SU-DHL-6 (cell line): Measurements from ENCODE around the gene CMBL.
"Not testable (repeated sequence)": the region's sequence is repeated elsewhere in the genome, so short reads cannot be mapped to it uniquely, and the experiment has no call there.

ENCODE experiments used
- H2AFZ ChIP-seq: fragments of 200-600 bp; sonication (generic); 2 replicates; pipeline ENCODE4 v1.6.1; 2014; ENCODE audit warnings: low read depth, mild to moderate bottlenecking, moderate library complexity, mixed read lengths, antibody characterized with exemption, low read length; ENCODE audit not compliant: severe bottlenecking
- H3F3A ChIP-seq: fragments of 200-600 bp; shearing (Covaris generic); 2 replicates; pipeline ENCODE4 v1.6.0; 2016; ENCODE audit warnings: antibody characterized with exemption, mild to moderate bottlenecking; ENCODE audit not compliant: insufficient read depth
- H3K27ac ChIP-seq: fragments of 200-600 bp; sonication (generic); 2 replicates; pipeline ENCODE4 v1.5.1; 2016; ENCODE audit warnings: low read depth, mild to moderate bottlenecking, low read length, moderate library complexity, mixed read lengths
- H3K27me3 ChIP-seq: fragments of 200-600 bp; sonication (generic), shearing (Covaris generic); 2 replicates; pipeline ENCODE4 v1.6.0; 2014; ENCODE audit warnings: mild to moderate bottlenecking, low read length
- H3K36me3 ChIP-seq: fragments of 200-600 bp; sonication (generic); 2 replicates; pipeline ENCODE4 v1.6.1; 2014; ENCODE audit warnings: mild to moderate bottlenecking, low read length, mixed read lengths
- H3K4me2 ChIP-seq: fragments of 300-600, 200-600 bp; shearing (Covaris generic), sonication (generic); 2 replicates; pipeline ENCODE4 v1.6.0; 2014; ENCODE audit warnings: low read length, low read depth, mild to moderate bottlenecking; ENCODE audit not compliant: poor library complexity, severe bottlenecking
- H3K4me3 ChIP-seq: fragments of 200-600 bp; sonication (generic); 2 replicates; pipeline ENCODE4 v1.5.1; 2014; ENCODE audit warnings: antibody characterized with exemption, low read length, mild to moderate bottlenecking, mixed read lengths; ENCODE audit not compliant: insufficient read depth, poor library complexity, severe bottlenecking
- H3K79me2 ChIP-seq: fragments of 200-600 bp; sonication (generic); 2 replicates; pipeline ENCODE4 v1.6.1; 2014; ENCODE audit warnings: mild to moderate bottlenecking, low read length, moderate library complexity; ENCODE audit not compliant: insufficient read depth
- H3K9ac ChIP-seq: fragments of 200-600 bp; sonication (generic); 2 replicates; pipeline ENCODE4 v1.7.0; 2014; ENCODE audit warnings: mild to moderate bottlenecking, low read length
- H3K9me2 ChIP-seq: fragments of 200-600 bp; sonication (generic); replicated peaks from 2 replicates; pipeline ENCODE4 v1.6.1; 2014; ENCODE audit warnings: low read length; ENCODE audit not compliant: insufficient read depth
- H3K9me3 ChIP-seq: fragments of 200-600 bp; sonication (generic); 2 replicates; pipeline ENCODE4 v1.6.1; 2014; ENCODE audit warnings: low read length, mixed read lengths; ENCODE audit not compliant: insufficient read depth
- H4K20me1 ChIP-seq: fragments of 200-600 bp; sonication (generic); 2 replicates; pipeline ENCODE4 v1.6.1; 2014; ENCODE audit warnings: low read depth, mild to moderate bottlenecking, antibody characterized with exemption, low read length, moderate library complexity, mixed read lengths
- EZH2phosphoT487 ChIP-seq: fragments of 200-600 bp; sonication (generic), shearing (Covaris generic); conservative IDR thresholded peaks from 2 replicates; pipeline ENCODE4 v1.6.1; 2018; ENCODE audit warnings: mild to moderate bottlenecking, antibody characterized with exemption, low read length, moderate library complexity, mixed read lengths
- TF ChIP-seq, protein P1 (sequence below): fragments of 200-600 bp; sonication (generic); IDR thresholded peaks from one replicate; pipeline ENCODE4 v1.5.1; 2017; ENCODE audit warnings: antibody characterized with exemption, mild to moderate bottlenecking, low read length, moderate library complexity; ENCODE audit not compliant: insufficient read depth, poor library complexity, severe bottlenecking

CMBL gene

DNA sequence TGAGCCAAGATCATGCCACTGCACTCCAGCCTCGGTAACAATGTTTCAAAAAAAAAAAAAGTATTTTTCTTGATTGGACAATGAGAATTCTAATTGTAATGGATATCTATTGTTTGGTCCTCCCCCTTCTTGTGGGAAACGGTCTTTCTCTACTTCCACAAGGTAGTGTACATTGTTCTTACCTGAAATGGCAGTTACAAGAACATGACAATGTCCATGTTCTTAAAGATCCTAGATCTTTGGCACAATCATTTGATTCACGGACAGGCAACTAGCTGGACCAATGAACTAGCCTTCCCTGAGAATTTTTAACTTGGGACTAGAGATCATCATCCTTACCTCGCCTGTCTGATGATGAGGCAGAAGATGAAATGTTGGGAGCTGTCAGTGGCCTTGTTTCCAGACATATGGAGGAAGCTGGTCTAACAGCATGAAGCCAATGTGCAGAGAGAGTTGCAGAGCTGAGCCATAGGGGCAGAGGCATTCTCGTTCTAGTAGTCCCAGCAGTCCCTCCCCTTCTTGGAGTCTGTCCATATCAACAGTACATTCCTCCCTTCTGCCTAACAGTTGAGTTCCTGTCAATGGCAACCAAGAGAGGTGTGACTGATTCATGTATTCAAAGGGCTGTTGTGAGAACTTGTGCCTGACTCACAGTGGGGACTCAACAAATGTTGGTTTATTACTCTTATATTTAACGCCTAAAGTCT, 43.6 kb upstream of the CMBL start:
- peaks cover 12% of the 10 kb centered on the region for H3F3A ChIP-seq
- no peak overlapping the region for H3K4me3 ChIP-seq
- H3K27me3 ChIP-seq: no peaks in the 10 kb centered on the region
- H2AFZ ChIP-seq: no peak overlapping the region
- no peak overlapping the region for H3K27ac ChIP-seq
- peaks cover 24% of the 10 kb centered on the region for H3K79me2 ChIP-seq
- H3K9me2 ChIP-seq: no peaks in the 10 kb centered on the region
- no peaks in the 10 kb centered on the region for H3K9me3 ChIP-seq
- no peak for TF ChIP-seq EZH2phosphoT487
- TF ChIP-seq, protein P1, sequence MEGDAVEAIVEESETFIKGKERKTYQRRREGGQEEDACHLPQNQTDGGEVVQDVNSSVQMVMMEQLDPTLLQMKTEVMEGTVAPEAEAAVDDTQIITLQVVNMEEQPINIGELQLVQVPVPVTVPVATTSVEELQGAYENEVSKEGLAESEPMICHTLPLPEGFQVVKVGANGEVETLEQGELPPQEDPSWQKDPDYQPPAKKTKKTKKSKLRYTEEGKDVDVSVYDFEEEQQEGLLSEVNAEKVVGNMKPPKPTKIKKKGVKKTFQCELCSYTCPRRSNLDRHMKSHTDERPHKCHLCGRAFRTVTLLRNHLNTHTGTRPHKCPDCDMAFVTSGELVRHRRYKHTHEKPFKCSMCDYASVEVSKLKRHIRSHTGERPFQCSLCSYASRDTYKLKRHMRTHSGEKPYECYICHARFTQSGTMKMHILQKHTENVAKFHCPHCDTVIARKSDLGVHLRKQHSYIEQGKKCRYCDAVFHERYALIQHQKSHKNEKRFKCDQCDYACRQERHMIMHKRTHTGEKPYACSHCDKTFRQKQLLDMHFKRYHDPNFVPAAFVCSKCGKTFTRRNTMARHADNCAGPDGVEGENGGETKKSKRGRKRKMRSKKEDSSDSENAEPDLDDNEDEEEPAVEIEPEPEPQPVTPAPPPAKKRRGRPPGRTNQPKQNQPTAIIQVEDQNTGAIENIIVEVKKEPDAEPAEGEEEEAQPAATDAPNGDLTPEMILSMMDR: no peak
- peaks cover 5% of the 10 kb centered on the region; the same call in 1 of the 2 replicates for H4K20me1 ChIP-seq
- H3K9ac ChIP-seq: no peak overlapping the region
- no peak overlapping the region for H3K4me2 ChIP-seq
- H3K36me3 ChIP-seq: no peaks in the 10 kb centered on the region

DNA sequence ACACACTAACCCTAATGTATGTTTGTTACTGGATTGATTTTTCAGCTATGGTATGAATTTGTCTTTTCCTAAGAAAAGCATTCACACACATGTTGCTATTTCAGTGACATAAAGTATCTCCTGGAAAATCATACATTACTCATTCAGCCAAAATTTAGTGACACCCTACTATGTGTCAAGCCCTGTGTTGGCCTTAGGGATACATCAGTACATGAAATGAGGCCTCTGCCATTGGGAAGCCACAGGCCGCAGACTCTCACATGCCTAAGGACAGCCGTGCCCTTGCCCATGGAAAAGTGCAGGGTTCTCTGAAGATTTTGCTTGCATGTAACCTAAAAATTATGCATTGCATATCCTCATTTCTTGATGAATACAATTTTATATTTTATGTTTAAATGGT, 40.6 kb upstream of the CMBL start:
- no peaks in the 10 kb centered on the region for H3K27me3 ChIP-seq
- no peaks in the 10 kb centered on the region for H3K79me2 ChIP-seq
- H3K9me3 ChIP-seq: no peaks in the 10 kb centered on the region
- H3K4me3 ChIP-seq: no peak overlapping the region
- no peak overlapping the region for H3K27ac ChIP-seq
- H3K36me3 ChIP-seq: no peaks in the 10 kb centered on the region
- no peaks in the 10 kb centered on the region for H3K9me2 ChIP-seq
- TF ChIP-seq, protein P1: no peak
- H3K4me2 ChIP-seq: no peak overlapping the region
- H2AFZ ChIP-seq: no peak overlapping the region
- H3F3A ChIP-seq: peaks cover 6% of the 10 kb centered on the region
- no peaks in the 10 kb centered on the region for H4K20me1 ChIP-seq
- no peak overlapping the region for H3K9ac ChIP-seq

DNA sequence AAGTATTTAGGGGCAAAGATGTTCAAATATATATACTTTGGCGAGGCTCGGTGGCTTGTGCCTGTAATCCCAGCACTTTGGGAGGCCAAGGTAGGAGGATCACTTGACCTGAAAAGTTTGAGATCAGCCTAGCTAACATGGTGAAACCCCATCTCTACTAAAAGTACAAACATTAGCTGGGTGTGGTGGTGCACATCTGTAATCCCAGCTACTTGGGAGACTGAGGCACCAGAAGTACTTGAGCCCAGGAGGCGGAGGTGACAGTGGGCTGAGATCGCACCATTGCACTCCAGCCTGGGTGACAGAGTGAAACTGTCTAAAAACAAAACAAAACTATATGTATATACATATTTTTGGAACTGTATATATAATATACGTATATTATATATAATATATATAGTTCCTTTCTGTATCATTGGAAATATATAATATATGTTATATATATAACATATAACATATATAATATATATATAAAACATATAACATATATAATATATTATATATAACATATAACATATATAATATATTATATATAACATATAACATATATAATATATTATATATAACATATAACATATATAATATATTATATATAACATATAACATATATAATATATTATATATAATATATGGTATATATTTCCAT, 36.9 kb upstream of the CMBL start:
- not testable (repeated sequence) for H3K27me3 ChIP-seq, H3K27ac ChIP-seq, H3K4me2 ChIP-seq, H3K36me3 ChIP-seq, H2AFZ ChIP-seq, H3F3A ChIP-seq, H3K9me2 ChIP-seq, H3K79me2 ChIP-seq, H3K4me3 ChIP-seq, H3K9ac ChIP-seq, H4K20me1 ChIP-seq, H3K9me3 ChIP-seq

DNA sequence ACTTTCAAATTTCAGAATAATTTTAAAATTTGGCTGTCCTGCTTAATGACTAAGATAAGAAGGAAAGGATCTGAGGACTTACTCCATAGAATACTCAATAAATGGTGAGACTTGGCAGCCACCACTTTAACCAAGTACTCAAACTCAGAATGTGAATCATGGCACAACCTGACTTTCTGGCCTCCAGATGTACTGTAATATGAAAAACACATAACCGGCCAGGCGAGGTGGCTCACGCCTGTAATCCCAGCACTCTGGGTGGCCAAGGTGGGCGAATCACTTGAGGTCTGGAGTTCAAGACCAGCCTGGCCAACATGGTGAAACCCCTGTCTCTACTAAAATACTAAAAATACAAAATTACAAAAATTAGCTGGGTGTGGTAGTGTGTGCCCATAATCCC, 35.8 kb upstream of the CMBL start:
- H3K9ac ChIP-seq: no peak overlapping the region
- H3K9me2 ChIP-seq: no peaks in the 10 kb centered on the region
- H2AFZ ChIP-seq: no peak overlapping the region
- no peak overlapping the region for H3K27ac ChIP-seq
- H3K4me3 ChIP-seq: no peak overlapping the region
- H3K4me2 ChIP-seq: no peak overlapping the region
- no peaks in the 10 kb centered on the region for H3K79me2 ChIP-seq
- peaks cover 6% of the 10 kb centered on the region; the same call in 1 of the 2 replicates for H3F3A ChIP-seq
- no peaks in the 10 kb centered on the region for H3K9me3 ChIP-seq
- H4K20me1 ChIP-seq: no peaks in the 10 kb centered on the region
- TF ChIP-seq EZH2phosphoT487: no peak
- TF ChIP-seq, protein P1: no peak
- H3K36me3 ChIP-seq: no peaks in the 10 kb centered on the region
- H3K27me3 ChIP-seq: no peaks in the 10 kb centered on the region
